Panc1 (cell line): Measurements from ENCODE around the gene CHAF1B. TPM values are rescaled to one million over a fixed set of nuclear protein-coding genes. Genes with fewer than 3 reads are reported as not detected.

Source experiments
- ATAC-seq: fragments of 200-7000 bp; cut with Tn5 transposase; 2 replicates; pipeline ENCODE4 v1.9.1; 2020; ENCODE audit warnings: mild to moderate bottlenecking, moderate library complexity
- BruUV-seq: library from RNA; stranded (reverse); fragments of 400-500 nt; replicated peaks from 2 replicates; lab custom pipeline; 2021; lab: Mats Ljungman, UMichigan
- CTCF ChIA-PET: fragments of 300-600 bp; sonication (Branson Sonifier 250); formaldehyde crosslinking; loops from one replicate; lab custom pipeline; 2022; ENCODE audit warnings: antibody characterized with exemption; lab: Charles Lee
- POLR2A ChIA-PET: fragments of 300-600 bp; sonication (Branson Sonifier 250); formaldehyde crosslinking; loops from one replicate; lab custom pipeline; 2022; ENCODE audit warnings: antibody characterized with exemption; lab: Charles Lee
- DNase-seq: peaks from one replicate; pipeline ENCODE4 v3.0.0-alpha.2; 2010; ENCODE audit warnings: low read depth, low spot score
- H3K27ac ChIP-seq: 2 replicates; pipeline ENCODE4 v1.5.1; 2011; ENCODE audit warnings: mild to moderate bottlenecking, low read length, inconsistent platforms
- H3K27me3 ChIP-seq: fragments of 200-500 bp; sonication (Bioruptor generic); 2 replicates; pipeline ENCODE4 v1.6.0; 2014; ENCODE audit warnings: low read length, inconsistent platforms; ENCODE audit not compliant: control insufficient read depth, insufficient read depth
- H3K36me3 ChIP-seq: fragments of 200-500 bp; sonication (Bioruptor generic); 2 replicates; pipeline ENCODE4 v1.5.1; 2014; ENCODE audit warnings: inconsistent platforms, mild to moderate bottlenecking, low read length, moderate library complexity; ENCODE audit not compliant: control insufficient read depth, insufficient read depth
- H3K4me1 ChIP-seq: 2 replicates; pipeline ENCODE4 v1.5.1; 2011; ENCODE audit warnings: inconsistent platforms, mild to moderate bottlenecking, low read length, moderate library complexity; ENCODE audit not compliant: control insufficient read depth, insufficient read depth
- H3K4me3 ChIP-seq, 2 experiments: 2 replicates each; pipeline ENCODE4 v1.5.1; 2011 to 2012; ENCODE audit warnings: low read depth in 2 of 2, low read length in 2 of 2, mild to moderate bottlenecking in 2 of 2, inconsistent platforms in 1 of 2, moderate library complexity in 1 of 2
- H3K9me3 ChIP-seq: fragments of 200-500 bp; sonication (Bioruptor generic); 2 replicates; pipeline ENCODE4 v1.5.1; 2014; ENCODE audit warnings: low read depth, mild to moderate bottlenecking, inconsistent platforms, low read length, moderate library complexity; ENCODE audit not compliant: control insufficient read depth, insufficient read depth
- CTCF ChIP-seq: fragments of 450-650 bp; IDR thresholded peaks from 2 replicates; pipeline ENCODE4 v1.5.1; 2017; ENCODE audit warnings: mild to moderate bottlenecking
- POLR2AphosphoS5 ChIP-seq: IDR thresholded peaks from 2 replicates; pipeline ENCODE4 v1.6.1; 2012; ENCODE audit warnings: mild to moderate bottlenecking, low read depth, low read length, moderate library complexity
- REST ChIP-seq, 2 experiments: IDR thresholded peaks; 2 replicates each; pipeline ENCODE4 v1.6.1; 2011 to 2012; ENCODE audit warnings: low read depth in 2 of 2, control low read depth in 1 of 2, low read length in 1 of 2, mild to moderate bottlenecking in 1 of 2, moderate library complexity in 1 of 2; ENCODE audit not compliant: insufficient read depth in 1 of 2
- SIN3A ChIP-seq: IDR thresholded peaks from 2 replicates; pipeline ENCODE4 v1.6.1; 2012; ENCODE audit warnings: low read depth, mild to moderate bottlenecking, low read length, moderate library complexity, borderline replicate concordance; ENCODE audit not compliant: insufficient read depth
- TCF7L2 ChIP-seq: IDR thresholded peaks from 2 replicates; pipeline ENCODE4 v1.6.1; 2011; ENCODE audit warnings: mild to moderate bottlenecking, low read depth, low read length, inconsistent platforms
- in situ Hi-C: cut with HindIII; loops from 2 replicates; pipeline ENCODE4 v1.10.0; 2016; ENCODE audit warnings: low sequenced_read_pairs, low pct_unique_long_range_greater_than_20kb
- intact Hi-C: fragments of 100-400 bp; cut with micrococcal nuclease; formaldehyde crosslinking; loops from one replicate; pipeline ENCODE4 v1.10.0; 2022; ENCODE audit not compliant: unreplicated experiment
- total RNA-seq: library from RNA; stranded (reverse); gene quantifications from one replicate; pipeline ENCODE4 v1.2.1, GENCODE V29; 2021; ENCODE audit not compliant: unreplicated experiment

The CHAF1B gene
- total RNA-seq, 1 experiment from 2014 or later = 18.4 TPM

GRCh38 chr21:36428761-36429432, 43.7 kb downstream of the CHAF1B start:
- in situ Hi-C loops = no loop called here
- ChIA-PET POLR2A (no interaction called here), CTCF (interaction anchor here (0.7 kb wide), 1 partner anchor 481 kb away, joined by 3 read pairs; no protein-coding TSS in a partner anchor)
- peak overlapping the region; percentile 93 for H3K27ac ChIP-seq
- ATAC-seq = peak; percentile 23
- H3K9me3 ChIP-seq = no peaks in the 10 kb centered on the region
- peak overlapping the region in 1 of 2 experiments; percentile 54; a peak in 1 of 4 replicates for H3K4me3 ChIP-seq
- H3K27me3 ChIP-seq = no peaks in the 10 kb centered on the region
- no peaks in the 10 kb centered on the region for H3K36me3 ChIP-seq
- intact Hi-C loops = loop anchor here (10.0 kb wide), 2 partner anchors 76 to 156 kb away; no protein-coding TSS in a partner anchor
- BruUV-seq = no TSS peak
- TF ChIP-seq SIN3A = no peak
- TF ChIP-seq POLR2AphosphoS5 = no peak
- no peak for TF ChIP-seq CTCF
- no peak for TF ChIP-seq TCF7L2
- no peak for TF ChIP-seq REST (IDR thresholded peaks at IDR 0.05; ENCODE audit: insufficient read depth in 1 of 2, low read depth in 2 of 2, low read length in 1 of 2)
- H3K4me1 ChIP-seq = peaks cover 14% of the 10 kb centered on the region
- DNase-seq = no peak

GRCh38 chr21:36429947-36430546, 44.9 kb downstream of the CHAF1B start:
- peak overlapping the region; percentile 93 for H3K27ac ChIP-seq
- no peaks in the 10 kb centered on the region for H3K9me3 ChIP-seq
- peak overlapping the region; percentile 33 to 54 for H3K4me3 ChIP-seq
- peak; percentile 69; the same call in 1 of the 2 replicates for TF ChIP-seq POLR2AphosphoS5
- TF ChIP-seq CTCF = no peak
- ATAC-seq = peak; percentile 92
- POLR2A ChIA-PET = no interaction called here
- H3K36me3 ChIP-seq = no peaks in the 10 kb centered on the region
- no TSS peak for BruUV-seq
- H3K27me3 ChIP-seq = no peaks in the 10 kb centered on the region
- in situ Hi-C loops = no loop called here
- DNase-seq = peak; percentile 96
- intact Hi-C loops = loop anchor here (10.0 kb wide), 2 partner anchors 75 to 155 kb away; no protein-coding TSS in a partner anchor
- CTCF ChIA-PET = interaction anchor here (0.7 kb wide), 2 partner anchors 480 to 487 kb away, joined by 3 read pairs; no protein-coding TSS in a partner anchor
- H3K4me1 ChIP-seq = peaks cover 16% of the 10 kb centered on the region
